ENCODE measurements around the gene DISC1. TPM values are rescaled to one million over a fixed set of nuclear protein-coding genes. Genes with fewer than 3 reads are reported as not detected.
"Not testable (repeated sequence)": the region's sequence is repeated elsewhere in the genome, so short reads cannot be mapped to it uniquely, and the experiment has no call there.

DISC1 gene
- polyA plus RNA-seq, 1 donor from 2014 or later, result 0.68 TPM

DNA sequence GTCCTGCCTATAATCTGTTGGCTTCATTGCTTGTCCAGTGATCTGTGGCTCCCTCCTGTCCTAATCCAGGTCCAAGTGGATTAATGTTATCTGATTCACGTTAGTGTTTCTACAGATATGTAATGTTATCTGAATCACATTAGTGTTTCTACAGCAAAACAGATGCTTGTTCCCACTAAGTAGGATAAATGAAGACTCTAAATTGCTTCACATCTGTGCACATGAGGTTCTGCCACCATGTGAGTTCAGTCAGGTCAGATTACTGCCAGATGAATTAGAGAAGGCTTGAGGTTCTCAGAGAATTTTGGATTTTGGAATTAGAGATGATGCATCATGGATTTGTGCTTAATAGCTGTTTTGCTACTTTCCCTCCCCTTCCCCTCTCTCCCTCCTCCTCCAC is 13.2 kb downstream of the DISC1 start:
- H3K27ac Mint-ChIP-seq, result no peak overlapping the region
- H3K4me1 Mint-ChIP-seq, result peaks cover 0 to 5% (median 3%) of the 10 kb centered on the region in 3 donors
- H3K9me3 Mint-ChIP-seq, result peaks cover 0 to 5% (median 2%) of the 10 kb centered on the region in 3 donors
- no peak overlapping the region for H3K4me3 Mint-ChIP-seq
- H3K27me3 Mint-ChIP-seq, result no peaks in the 10 kb centered on the region
- peaks cover 4% of the 10 kb centered on the region for H3K36me3 Mint-ChIP-seq

DNA sequence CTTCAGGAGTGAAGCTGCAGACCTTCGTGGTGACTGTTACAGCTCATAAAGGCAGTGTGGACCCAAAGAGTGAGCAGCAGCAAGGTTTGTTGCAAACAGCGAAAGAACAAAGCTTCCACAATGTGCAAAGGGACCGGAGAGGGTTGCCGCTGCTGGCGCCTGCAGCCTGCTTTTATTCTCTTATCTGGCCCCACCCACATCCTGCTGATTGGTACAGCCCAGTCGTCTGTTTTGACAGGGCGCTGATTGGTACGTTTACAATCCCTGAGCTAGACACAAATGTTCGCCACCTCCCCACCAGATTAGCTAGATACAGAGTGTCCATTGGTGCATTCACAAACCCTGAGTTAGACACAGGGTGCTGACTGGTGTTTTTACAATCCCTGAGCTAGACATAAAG is 14.9 kb downstream of the DISC1 start:
- H3K27ac Mint-ChIP-seq, result not testable (repeated sequence)

GRCh38 chr1:231642061-231642460 is 15.5 kb downstream of the DISC1 start:
- H3K9me3 Mint-ChIP-seq, H3K27ac Mint-ChIP-seq, H3K27me3 Mint-ChIP-seq, H3K4me1 Mint-ChIP-seq, H3K36me3 Mint-ChIP-seq, H3K4me3 Mint-ChIP-seq: not testable (repeated sequence)

More for the DNA sequence above, 14.9 kb downstream of the DISC1 start:
- not testable (repeated sequence) for H3K4me1 Mint-ChIP-seq, H3K27me3 Mint-ChIP-seq, H3K36me3 Mint-ChIP-seq, H3K9me3 Mint-ChIP-seq, H3K4me3 Mint-ChIP-seq

DNA sequence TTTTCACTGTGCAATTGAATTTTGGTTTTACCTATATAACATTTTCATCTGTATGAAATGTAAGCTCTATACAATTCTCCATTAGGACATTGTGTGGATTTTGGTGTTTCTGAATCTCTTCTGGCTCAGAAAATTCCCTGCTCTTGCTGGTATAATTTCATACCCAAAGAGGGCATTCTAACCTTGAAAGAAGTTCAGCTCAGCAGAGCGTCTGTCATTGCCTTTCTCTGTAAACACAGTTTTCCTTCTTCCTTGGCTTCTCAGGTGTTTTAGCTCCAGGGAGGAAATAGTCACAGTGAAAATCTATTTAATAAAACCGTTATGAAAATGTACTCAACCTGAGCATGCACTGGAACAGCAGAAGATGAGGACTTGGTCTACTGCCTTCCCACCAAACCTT is 16.0 kb downstream of the DISC1 start:
- no peak overlapping the region for H3K4me3 Mint-ChIP-seq
- peaks cover 0 to 3% (median 0%) of the 10 kb centered on the region in 3 donors for H3K4me1 Mint-ChIP-seq
- no peaks in the 10 kb centered on the region for H3K27me3 Mint-ChIP-seq

DNA sequence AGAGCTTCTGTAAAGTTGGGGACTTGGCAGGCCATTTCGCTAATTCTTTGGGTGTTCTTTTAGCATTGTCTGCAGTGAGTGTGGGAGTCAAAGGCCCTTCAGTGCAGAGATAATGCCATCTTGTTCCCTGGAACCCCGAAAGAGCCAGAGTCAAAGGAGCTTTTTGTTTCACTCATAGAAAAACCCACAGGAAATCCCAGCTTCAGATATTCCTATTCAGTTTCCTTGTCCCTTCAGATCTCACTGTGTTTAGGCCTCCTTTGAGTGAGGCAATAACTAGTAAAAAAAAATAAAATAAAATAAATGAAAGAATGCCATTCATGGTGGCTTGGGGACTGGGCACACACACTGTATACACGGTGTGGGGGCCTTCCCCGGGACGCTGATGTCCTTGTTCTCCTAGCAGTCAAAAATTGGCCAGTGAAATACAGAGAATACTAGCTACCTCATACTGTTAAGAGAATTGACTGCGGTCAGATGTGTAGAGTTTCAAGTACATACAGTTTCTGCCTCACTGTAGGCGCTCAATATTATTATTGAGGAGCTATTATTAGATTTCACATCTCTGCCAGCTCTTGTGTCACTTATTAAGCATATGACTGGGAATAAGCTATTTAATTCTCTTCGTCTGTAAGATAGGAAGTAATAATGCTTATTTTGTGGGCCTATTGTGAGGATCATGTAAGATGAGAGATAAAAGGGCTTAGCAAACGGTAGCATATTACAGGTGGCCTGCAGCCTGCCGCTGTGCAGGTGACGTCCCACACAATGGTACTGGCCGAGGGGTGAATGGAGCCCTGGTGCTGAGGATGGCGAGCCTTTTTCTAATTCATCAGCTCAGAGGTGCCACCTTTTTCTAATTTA is 16.7 kb downstream of the DISC1 start:
- H3K4me3 Mint-ChIP-seq, result no peak overlapping the region
- peaks cover 0 to 2% (median 0%) of the 10 kb centered on the region in 3 donors for H3K4me1 Mint-ChIP-seq
- H3K36me3 Mint-ChIP-seq, result peaks cover 5% of the 10 kb centered on the region
- no peaks in the 10 kb centered on the region for H3K27me3 Mint-ChIP-seq
- H3K9me3 Mint-ChIP-seq, result peaks cover 0 to 2% (median 0%) of the 10 kb centered on the region in 3 donors
- H3K27ac Mint-ChIP-seq, result no peak overlapping the region

More for the DNA sequence above, 16.0 kb downstream of the DISC1 start:
- peaks cover 0 to 2% (median 0%) of the 10 kb centered on the region in 3 donors for H3K9me3 Mint-ChIP-seq
- no peak overlapping the region for H3K27ac Mint-ChIP-seq
- peaks cover 5% of the 10 kb centered on the region for H3K36me3 Mint-ChIP-seq

DNA sequence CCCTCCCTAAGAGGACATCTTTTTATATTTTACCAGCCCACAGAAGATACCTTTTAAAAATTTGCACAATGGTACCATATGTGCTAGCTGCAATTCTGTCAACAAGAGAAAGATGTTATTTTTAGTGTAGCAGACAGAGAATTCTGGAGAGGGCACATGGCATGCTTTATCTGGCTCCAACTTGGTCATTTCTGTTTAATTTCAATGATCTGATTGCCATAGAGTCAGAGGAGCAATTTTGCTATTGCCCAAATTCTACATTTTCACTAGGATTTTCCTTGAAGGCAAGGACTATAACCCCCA is 17.3 kb downstream of the DISC1 start:
- peaks cover 0 to 2% (median 0%) of the 10 kb centered on the region in 3 donors for H3K4me1 Mint-ChIP-seq
- H3K4me3 Mint-ChIP-seq, result peak overlapping the region in 1 of 4 donors; percentile 13
- H3K9me3 Mint-ChIP-seq, result peaks cover 0 to 2% (median 0%) of the 10 kb centered on the region in 3 donors
- peaks cover 5% of the 10 kb centered on the region for H3K36me3 Mint-ChIP-seq
- no peak overlapping the region for H3K27ac Mint-ChIP-seq
- no peaks in the 10 kb centered on the region for H3K27me3 Mint-ChIP-seq

DNA sequence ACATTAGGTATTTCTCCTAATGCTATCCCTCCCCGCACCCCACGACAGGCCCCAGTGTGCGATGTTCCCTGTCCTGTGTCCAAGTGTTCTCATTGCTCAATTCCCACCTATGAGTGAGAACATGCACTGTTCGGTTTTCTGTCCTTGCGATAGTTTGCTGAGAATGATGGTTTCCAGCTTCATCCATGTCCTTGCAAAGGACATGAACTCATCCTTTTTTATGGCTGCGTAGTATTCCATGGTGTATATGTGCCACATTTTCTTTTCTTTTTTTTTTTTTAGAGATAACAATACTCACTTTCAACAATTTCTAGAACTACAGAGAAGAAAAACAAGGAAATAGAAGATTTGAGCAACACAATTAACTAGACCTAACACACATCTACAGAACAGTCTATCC is 19.0 kb downstream of the DISC1 start:
- not testable (repeated sequence) for H3K4me3 Mint-ChIP-seq, H3K27me3 Mint-ChIP-seq, H3K27ac Mint-ChIP-seq, H3K36me3 Mint-ChIP-seq, H3K4me1 Mint-ChIP-seq
- peaks cover 2 to 10% (median 2%) of the 10 kb centered on the region in 3 donors for H3K9me3 Mint-ChIP-seq

DNA sequence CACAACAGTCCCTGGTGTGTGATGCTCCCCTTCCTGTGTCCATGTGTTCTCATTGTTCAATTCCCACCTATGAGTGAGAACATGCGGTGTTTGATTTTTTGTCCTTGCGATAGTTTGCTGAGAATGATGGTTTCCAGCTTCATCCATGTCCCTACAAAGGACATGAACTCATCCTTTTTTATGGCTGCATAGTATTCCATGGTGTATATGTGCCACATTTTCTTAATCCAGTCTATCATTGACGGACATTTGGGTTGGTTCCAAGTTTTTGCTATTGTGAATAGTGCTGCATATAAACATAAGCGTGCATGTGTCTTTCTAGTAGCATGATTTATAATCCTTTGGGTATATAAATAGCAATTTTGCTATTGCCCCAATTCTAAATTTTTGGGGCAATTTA is 19.6 kb downstream of the DISC1 start:
- not testable (repeated sequence) for H3K36me3 Mint-ChIP-seq, H3K4me3 Mint-ChIP-seq, H3K27me3 Mint-ChIP-seq, H3K27ac Mint-ChIP-seq, H3K4me1 Mint-ChIP-seq
- peaks cover 2 to 12% (median 2%) of the 10 kb centered on the region in 3 donors for H3K9me3 Mint-ChIP-seq

DNA sequence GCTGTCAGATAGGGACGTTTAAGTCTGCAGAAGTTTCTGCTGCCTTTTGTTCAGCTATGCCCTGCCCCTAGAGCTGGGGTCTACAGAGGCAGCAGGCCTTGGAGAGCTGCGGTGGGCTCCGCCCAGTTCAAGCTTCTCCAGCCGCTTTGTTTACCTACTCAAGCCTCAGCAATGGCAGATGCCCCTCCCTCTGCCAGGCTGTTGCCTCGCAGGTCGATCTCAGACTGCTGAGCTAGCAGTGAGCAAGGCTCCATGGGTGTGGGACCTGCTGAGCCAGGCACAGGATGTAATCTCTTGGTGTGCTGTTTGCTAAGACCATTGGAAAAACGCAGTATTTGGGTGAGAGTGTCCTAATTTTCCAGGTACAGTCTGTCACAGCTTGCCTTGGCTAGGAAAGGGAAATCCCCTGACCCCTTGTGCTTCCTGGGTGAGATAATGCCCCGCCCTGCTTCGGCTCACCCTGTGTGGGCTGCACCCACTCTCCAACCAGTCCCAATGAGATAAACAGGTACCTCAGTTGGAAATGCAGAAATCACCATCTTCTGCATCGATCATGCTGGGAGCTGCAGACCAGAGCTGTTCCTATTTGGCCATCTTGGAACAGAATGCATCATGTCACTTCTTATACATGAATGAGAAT is 25.2 kb downstream of the DISC1 start:
- not testable (repeated sequence) for H3K27me3 Mint-ChIP-seq, H3K27ac Mint-ChIP-seq, H3K36me3 Mint-ChIP-seq
- Mint-ChIP-seq H3K9me3 (peaks cover 2 to 12% (median 3%) of the 10 kb centered on the region in 3 donors), H3K4me3 (peak overlapping the region in 1 of 4 donors; percentile 37), H3K4me1 (peaks cover 1 to 15% (median 5%) of the 10 kb centered on the region in 3 donors)

DNA sequence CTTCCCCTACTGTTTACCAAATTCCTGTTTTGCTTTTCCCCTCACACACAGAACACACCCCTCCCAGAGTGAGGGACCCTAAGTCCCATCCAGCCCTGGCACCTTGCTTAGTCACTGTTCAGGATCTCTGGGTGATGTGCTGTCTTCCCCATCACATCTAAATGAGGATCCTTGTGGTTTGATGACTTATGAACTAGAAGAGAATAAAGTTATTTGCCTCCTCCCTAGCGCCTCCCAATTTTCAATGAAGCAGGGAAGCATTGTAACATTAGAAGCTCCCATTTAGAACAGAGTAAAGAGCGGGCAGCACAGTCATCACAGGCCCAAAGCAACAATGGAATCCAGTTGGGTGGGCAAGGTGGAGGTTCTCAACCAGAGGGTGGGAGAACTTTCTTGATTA is 27.0 kb downstream of the DISC1 start:
- Mint-ChIP-seq H3K27ac (no peak overlapping the region), H3K4me1 (peaks cover 3 to 20% (median 5%) of the 10 kb centered on the region in 3 donors), H3K36me3 (peaks cover 2% of the 10 kb centered on the region), H3K9me3 (peaks cover 2 to 15% (median 12%) of the 10 kb centered on the region in 3 donors), H3K27me3 (peaks cover 5% of the 10 kb centered on the region), H3K4me3 (no peak overlapping the region)

GRCh38 chr1:231656741-231657140 is 30.2 kb downstream of the DISC1 start:
- Mint-ChIP-seq H3K36me3 (peaks cover 2% of the 10 kb centered on the region), H3K9me3 (peaks cover 0 to 21% (median 0%) of the 10 kb centered on the region in 3 donors), H3K4me1 (peaks cover 3 to 14% (median 5%) of the 10 kb centered on the region in 3 donors), H3K4me3 (peak overlapping the region in 1 of 4 donors; percentile 7), H3K27ac (no peak overlapping the region), H3K27me3 (no peaks in the 10 kb centered on the region)

GRCh38 chr1:231658223-231658622 is 31.6 kb downstream of the DISC1 start:
- H3K36me3 Mint-ChIP-seq, H3K27me3 Mint-ChIP-seq, H3K27ac Mint-ChIP-seq, H3K4me3 Mint-ChIP-seq: not testable (repeated sequence)
- Mint-ChIP-seq H3K9me3 (peaks cover 3 to 21% (median 8%) of the 10 kb centered on the region in 3 donors), H3K4me1 (peaks cover 2 to 11% (median 3%) of the 10 kb centered on the region in 3 donors)

GRCh38 chr1:231660198-231660597 is 33.6 kb downstream of the DISC1 start:
- Mint-ChIP-seq H3K9me3 (peaks cover 5 to 27% (median 13%) of the 10 kb centered on the region in 3 donors), H3K4me1 (peaks cover 0 to 10% (median 2%) of the 10 kb centered on the region in 3 donors), H3K27me3 (peaks cover 1% of the 10 kb centered on the region), H3K36me3 (peaks cover 10% of the 10 kb centered on the region), H3K27ac (no peak overlapping the region), H3K4me3 (peak overlapping the region in 1 of 4 donors; percentile 19)

DNA sequence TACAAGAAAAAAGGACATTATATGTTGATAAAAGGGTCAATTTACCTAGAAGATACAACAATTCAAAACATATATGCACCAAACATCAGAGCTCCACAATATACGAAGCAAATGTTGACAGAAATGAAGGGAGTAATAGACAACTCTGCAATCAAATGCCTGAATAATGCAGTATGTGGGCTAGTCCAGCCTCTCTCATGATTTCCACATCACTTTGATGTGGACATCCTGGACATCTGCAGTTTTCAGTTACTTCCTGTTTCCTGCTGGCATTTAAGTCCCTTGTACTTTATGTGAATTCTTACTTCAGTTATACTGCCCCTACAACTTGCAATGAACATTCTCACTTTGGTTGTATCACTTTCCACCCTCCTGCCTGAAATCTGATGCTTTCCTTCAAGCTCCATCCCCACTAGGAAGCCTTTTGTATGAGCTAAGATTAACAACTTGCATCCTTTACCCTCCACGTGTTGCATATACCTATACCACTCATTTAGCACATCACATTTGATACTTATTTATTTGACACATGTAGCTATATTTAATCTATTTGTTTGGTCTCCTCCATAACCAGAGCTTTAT is 36.7 kb downstream of the DISC1 start:
- H3K4me3 Mint-ChIP-seq, result peak overlapping the region in 1 of 4 donors; percentile 65
- H3K27ac Mint-ChIP-seq, result no peak overlapping the region
- peaks cover 1% of the 10 kb centered on the region for H3K27me3 Mint-ChIP-seq
- peaks cover 0 to 4% (median 4%) of the 10 kb centered on the region in 3 donors for H3K4me1 Mint-ChIP-seq
- peaks cover 5 to 13% (median 13%) of the 10 kb centered on the region in 3 donors for H3K9me3 Mint-ChIP-seq
- peaks cover 16% of the 10 kb centered on the region for H3K36me3 Mint-ChIP-seq

- Mint-ChIP-seq H3K27ac (no peak overlapping the region), H3K9me3 (peaks cover 8 to 25% (median 10%) of the 10 kb centered on the region in 3 donors), H3K36me3 (peaks cover 18% of the 10 kb centered on the region), H3K4me3 (no peak overlapping the region), H3K4me1 (peaks cover 0 to 4% (median 0%) of the 10 kb centered on the region in 3 donors), H3K27me3 (peaks cover 1% of the 10 kb centered on the region)
Observed at GRCh38 chr1:231665101-231665500, 38.5 kb downstream of the DISC1 start.

Measured in IgD-negative memory B cell (primary cell).